ENCODE results near the gene CORT.

DNA sequence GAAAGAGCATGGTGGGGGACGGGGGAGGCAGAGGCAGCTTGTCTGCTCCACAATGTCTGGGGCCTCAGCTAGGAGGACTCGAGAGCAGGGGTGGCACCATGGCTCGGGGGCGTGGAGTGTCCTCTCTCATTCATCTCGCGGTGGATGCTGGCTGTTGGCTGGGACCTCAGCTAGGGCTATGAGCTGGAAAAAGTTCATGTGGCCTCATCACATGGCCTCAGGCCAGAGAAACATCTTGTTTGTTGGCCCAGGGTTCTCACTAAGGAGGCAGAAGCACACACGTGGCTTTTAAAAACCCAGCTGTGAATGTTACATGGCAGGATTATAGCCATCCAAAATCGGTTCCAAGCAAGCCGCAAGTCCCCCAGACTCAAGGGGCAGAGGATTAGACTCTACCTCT is 25.8 kb upstream of the CORT start:
- TF ChIP-seq EZH2 (IDR thresholded peaks at IDR 0.05; ENCODE audit: insufficient read depth, poor library complexity, severe bottlenecking) (no peak), EZH2phosphoT487 (IDR thresholded peaks at IDR 0.05; ENCODE audit: insufficient read depth, low read depth) (no peak)
